C4-2B (cell line): ENCODE data around the gene ABCG5.
A peak's percentile ranks its signal among the peaks of the same experiment; 100 is the strongest.

Experiments used
- H3K27ac ChIP-seq: fragments of 450-650 bp; 2 replicates; pipeline ENCODE4 v1.5.1; 2017
- CTCF ChIP-seq: fragments of 450-650 bp; conservative IDR thresholded peaks from 2 replicates; pipeline ENCODE4 v1.5.1; 2017; ENCODE audit warnings: mild to moderate bottlenecking
- ZFX ChIP-seq: fragments of 450-650 bp; IDR thresholded peaks from 2 replicates; pipeline ENCODE4 v1.6.1; 2017

ABCG5 gene

GRCh38 chr2:43776324-43776723, 62.3 kb downstream of the ABCG5 start:
- TF ChIP-seq CTCF, result no peak
- TF ChIP-seq ZFX, result no peak
- H3K27ac ChIP-seq, result no peak overlapping the region

GRCh38 chr2:43774617-43775016, 64.0 kb downstream of the ABCG5 start:
- peak overlapping the region; percentile 51 for H3K27ac ChIP-seq
- TF ChIP-seq CTCF (no peak), ZFX (no peak)

- peak within 1 kb of the TSS; percentile 51 for H3K27ac ChIP-seq
- TF ChIP-seq ZFX (peak; percentile 12; the same call in 1 of the 2 replicates), CTCF (no peak)
These were observed 64.6 kb downstream of the ABCG5 start, which contains the start of gene DYNC2LI1 for GRCh38 chr2:43773876-43774613. Gene DYNC2LI1, plus strand, starts transcription at chr2:43774039. Its CDS starts 100 bp downstream, at chr2:43774139.

- H3K27ac ChIP-seq, result no peak overlapping the region
- no peak for TF ChIP-seq CTCF
- no peak for TF ChIP-seq ZFX
These were observed 72.6 kb downstream of the ABCG5 start for GRCh38 chr2:43766006-43766405.

- TF ChIP-seq CTCF (no peak), ZFX (no peak)
- no peak overlapping the region for H3K27ac ChIP-seq
These were observed 74.4 kb downstream of the ABCG5 start for GRCh38 chr2:43764086-43764705.

- H3K27ac ChIP-seq, result no peak overlapping the region
- no peak for TF ChIP-seq CTCF
- TF ChIP-seq ZFX, result no peak
These were observed 75.5 kb downstream of the ABCG5 start for GRCh38 chr2:43763091-43763490.
